Liver (tissue), 9 donors: Measurements from ENCODE around the gene KCNJ12. TPM values are rescaled to one million over a fixed set of nuclear protein-coding genes. Genes with fewer than 3 reads are reported as not detected.

Experiments used
- DNase-seq: peaks from one replicate; pipeline ENCODE4 v3.0.0-alpha.2; 2017; ENCODE audit warnings: low spot score
- H3K27ac ChIP-seq, 2 donors: one replicate each; pipeline ENCODE4 v1.7.0; 2013; ENCODE audit warnings: inconsistent platforms in 2 of 2, low read length in 2 of 2, control low read depth in 1 of 2, low read depth in 1 of 2, mild to moderate bottlenecking in 1 of 2
- H3K27me3 ChIP-seq, 4 donors: one replicate each; pipeline versions ENCODE4 v1.6.1 to v1.7.0; 2013; ENCODE audit warnings: low read length in 3 of 4, inconsistent platforms in 1 of 4, mild to moderate bottlenecking in 1 of 4, moderate library complexity in 1 of 4; ENCODE audit not compliant: control insufficient read depth in 4 of 4, insufficient read depth in 4 of 4
- H3K36me3 ChIP-seq, 4 donors: one replicate each; pipeline versions ENCODE4 v1.6.1 to v1.7.0; 2013; ENCODE audit warnings: low read length in 3 of 4, mild to moderate bottlenecking in 3 of 4, low read depth in 1 of 4, moderate library complexity in 1 of 4; ENCODE audit not compliant: control insufficient read depth in 4 of 4, insufficient read depth in 3 of 4
- H3K4me1 ChIP-seq, 4 donors: one replicate each; pipeline versions ENCODE4 v1.6.1 to v1.7.0; 2013; ENCODE audit warnings: low read length in 3 of 4, mild to moderate bottlenecking in 3 of 4, moderate library complexity in 1 of 4; ENCODE audit not compliant: control insufficient read depth in 4 of 4, insufficient read depth in 4 of 4
- H3K4me3 ChIP-seq, 3 donors: one replicate each; pipeline versions ENCODE4 v1.6.1 to v1.7.0; 2013; ENCODE audit warnings: low read length in 3 of 3, control low read depth in 1 of 3, low read depth in 1 of 3, mild to moderate bottlenecking in 1 of 3
- H3K9ac ChIP-seq, 2 donors: one replicate each; pipeline ENCODE4 v1.7.0; 2013; ENCODE audit warnings: low read length in 2 of 2, mild to moderate bottlenecking in 2 of 2, moderate library complexity in 2 of 2, control low read depth in 1 of 2, low read depth in 1 of 2
- H3K9me3 ChIP-seq, 4 donors: one replicate each; pipeline versions ENCODE4 v1.6.1 to v1.7.0; 2013; ENCODE audit warnings: low read length in 3 of 4; ENCODE audit not compliant: control insufficient read depth in 4 of 4
- ATF3 ChIP-seq: IDR thresholded peaks from 2 replicates; pipeline ENCODE4 v1.6.1; 2016; ENCODE audit warnings: antibody characterized with exemption
- CTCF ChIP-seq: fragments of 150-350 bp; IDR thresholded peaks from 2 replicates; pipeline ENCODE4 v1.5.1; 2017; ENCODE audit warnings: improper control_type of control experiment, low read depth, low read length; ENCODE audit not compliant: missing input control
- EGR1 ChIP-seq, 2 donors: IDR thresholded peaks; 2 replicates each; pipeline ENCODE4 v1.6.1; 2016 to 2018; ENCODE audit warnings: antibody characterized with exemption in 2 of 2, low read depth in 2 of 2
- FOXA1 ChIP-seq: IDR thresholded peaks from 2 replicates; pipeline ENCODE4 v1.6.1; 2016; ENCODE audit warnings: antibody characterized with exemption
- FOXA2 ChIP-seq: IDR thresholded peaks from 2 replicates; pipeline ENCODE4 v1.6.1; 2016; ENCODE audit warnings: antibody characterized with exemption
- HNF4G ChIP-seq: IDR thresholded peaks from 2 replicates; pipeline ENCODE4 v1.6.1; 2016; ENCODE audit warnings: antibody characterized with exemption
- JUND ChIP-seq, 2 donors: IDR thresholded peaks; 2 replicates each; pipeline ENCODE4 v1.6.1; 2016; ENCODE audit warnings: antibody characterized with exemption in 2 of 2
- MAX ChIP-seq: IDR thresholded peaks from 2 replicates; pipeline ENCODE4 v1.6.1; 2016; ENCODE audit warnings: antibody characterized with exemption
- RAD21 ChIP-seq, 2 donors: IDR thresholded peaks; 2 replicates each; pipeline ENCODE4 v1.6.1; 2016; ENCODE audit warnings: antibody characterized with exemption in 2 of 2, mild to moderate bottlenecking in 2 of 2
- REST ChIP-seq: IDR thresholded peaks from 2 replicates; pipeline ENCODE4 v1.6.1; 2016; ENCODE audit warnings: antibody characterized with exemption, mild to moderate bottlenecking
- RXRA ChIP-seq, 2 donors: IDR thresholded peaks; 2 replicates each; pipeline ENCODE4 v1.6.1; 2017 to 2018; ENCODE audit warnings: antibody characterized with exemption in 2 of 2, mild to moderate bottlenecking in 1 of 2
- SP1 ChIP-seq: IDR thresholded peaks from 2 replicates; pipeline ENCODE4 v1.6.1; 2018; ENCODE audit warnings: antibody characterized with exemption, mild to moderate bottlenecking
- TAF1 ChIP-seq: conservative IDR thresholded peaks from 2 replicates; pipeline ENCODE4 v1.6.1; 2016; ENCODE audit warnings: antibody characterized with exemption, mild to moderate bottlenecking
- ZBTB33 ChIP-seq: IDR thresholded peaks from 2 replicates; pipeline ENCODE4 v1.6.1; 2016; ENCODE audit warnings: antibody characterized with exemption
- WGBS: extraction: QIAGEN DNeasy Blood & Tissue Kit; methylation state at CpG from one replicate; pipeline ENCODE4 v1.1.7; 2013; 5-methylcytosine and 5-hydroxymethylcytosine counted together
- polyA plus RNA-seq, 2 donors: library from polyadenylated mRNA; stranded (reverse) in 1 of 2; unstranded in 1 of 2; fragments of 200-250 nt in 1 of 2; fragments of >200 nt in 1 of 2; fragmentation: Nextera tagmentation in 1 of 2; extraction: Ambion mirVana in 1 of 2; gene quantifications; one replicate each; pipeline versions ENCODE4 v1.2.1 to v1.2.3, GENCODE V29; 2013 to 2015
- total RNA-seq, 2 donors: library from RNA; depleted of rRNA; stranded (reverse); fragments of >200 nt; gene quantifications; one replicate each; pipeline ENCODE4 v1.2.3, GENCODE V29; 2014
- donor health status: healthy.
- donor health status: healthy.
- donor health status: healthy.
- donor health status: healthy.
- donor health status: healthy.

KCNJ12 gene
- total and polyA plus RNA-seq, 4 donors: 0.25 to 0.67 (median 0.38) TPM

- TF ChIP-seq REST (no peak), RAD21 (IDR thresholded peaks at IDR 0.05) (no peak), JUND (IDR thresholded peaks at IDR 0.05) (no peak), TAF1 (no peak), FOXA2 (no peak), EGR1 (IDR thresholded peaks at IDR 0.05; ENCODE audit: low read depth in 2 of 2) (no peak), ZBTB33 (no peak), ATF3 (no peak), CTCF (no peak), SP1 (no peak), HNF4G (no peak)
- H3K27me3 ChIP-seq: peaks cover 0 to 5% (median 2%) of the 10 kb centered on the region in 4 donors
- no peak overlapping the region for H3K9ac ChIP-seq
- 76% methylated on average over 7 of the region's 7 CpGs for WGBS
- no peak overlapping the region for H3K27ac ChIP-seq
- peaks cover 6 to 25% (median 17%) of the 10 kb centered on the region in 4 donors for H3K4me1 ChIP-seq
- no peaks in the 10 kb centered on the region for H3K9me3 ChIP-seq
- no peak overlapping the region for H3K4me3 ChIP-seq
- DNase-seq: no peak
- no peaks in the 10 kb centered on the region for H3K36me3 ChIP-seq
Observed at GRCh38 chr17:21375162-21375560, 996 bp upstream of the KCNJ12 start.

GRCh38 chr17:21375757-21376080 lies 438 bp upstream of the KCNJ12 start:
- H3K9ac ChIP-seq: no peak overlapping the region
- H3K27ac ChIP-seq: no peak overlapping the region
- 54% methylated on average over 11 of the region's 11 CpGs for WGBS
- peaks cover 6 to 25% (median 17%) of the 10 kb centered on the region in 4 donors for H3K4me1 ChIP-seq
- DNase-seq: no peak
- TF ChIP-seq MAX (no peak), JUND (IDR thresholded peaks at IDR 0.05) (no peak), RXRA (IDR thresholded peaks at IDR 0.05) (no peak), FOXA1 (no peak)
- peaks cover 0 to 5% (median 2%) of the 10 kb centered on the region in 4 donors for H3K27me3 ChIP-seq
- H3K9me3 ChIP-seq: no peaks in the 10 kb centered on the region
- no peak overlapping the region for H3K4me3 ChIP-seq
- H3K36me3 ChIP-seq: no peaks in the 10 kb centered on the region
